Testis (tissue), 3 donors: ENCODE data around the gene RAD51. TPM values are rescaled to one million over a fixed set of nuclear protein-coding genes. Genes with fewer than 3 reads are reported as not detected.

ENCODE experiments used
- DNase-seq: peaks from one replicate; pipeline ENCODE4 v3.0.0-alpha.2; 2019
- H3K27ac ChIP-seq, 2 donors: fragments of 200-600 bp; sonication (generic); one replicate each; pipeline ENCODE4 v1.5.1; 2019
- H3K27me3 ChIP-seq: fragments of 200-600 bp; sonication (generic); one replicate; pipeline ENCODE4 v1.5.1; 2019
- H3K36me3 ChIP-seq: fragments of 200-600 bp; sonication (generic); one replicate; pipeline ENCODE4 v1.5.1; 2017; ENCODE audit warnings: low read depth; ENCODE audit errors: missing control alignments
- H3K4me1 ChIP-seq: fragments of 200-600 bp; sonication (generic); one replicate; pipeline ENCODE4 v1.5.1; 2019
- H3K4me3 ChIP-seq, 2 donors: fragments of 200-600 bp; sonication (generic); one replicate each; pipeline ENCODE4 v1.5.1; 2017 to 2019
- H3K9me3 ChIP-seq: fragments of 200-600 bp; sonication (generic); one replicate; pipeline ENCODE4 v1.5.1; 2017
- CTCF ChIP-seq, 3 experiments: fragments of 450-650 bp in 2 of 3; fragments of 200-600 bp in 1 of 3; sonication (generic) in 1 of 3; IDR thresholded peaks; one replicate each; pipeline ENCODE4 v1.5.1; 2016 to 2019; ENCODE audit warnings: antibody characterized with exemption in 3 of 3, mild to moderate bottlenecking in 2 of 3, moderate library complexity in 1 of 3
- POLR2A ChIP-seq: fragments of 450-650 bp; IDR thresholded peaks from one replicate; pipeline ENCODE4 v1.6.1; 2017; ENCODE audit warnings: antibody characterized with exemption, mild to moderate bottlenecking, moderate library complexity
- WGBS, 2 donors: methylation state at CpG; one replicate each; pipeline ENCODE4 v1.1.5; 2018; 5-methylcytosine and 5-hydroxymethylcytosine counted together
- intact Hi-C: fragments of 100-400 bp; cut with DNase I; formaldehyde crosslinking; loops from one replicate; pipeline ENCODE4 v1.15.1; 2023; ENCODE audit warnings: low total_unique reads
- polyA plus RNA-seq: library from polyadenylated mRNA; stranded (reverse); fragments of 350-450 nt; fragmentation: Illumina TruSeq; extraction: RNeasy Lipid Tissue Mini Kit (QIAGEN cat#74804); gene quantifications from one replicate; pipeline ENCODE4 v1.2.3, GENCODE V29; 2014; ENCODE audit warnings: low read depth, low replicate concordance; ENCODE audit not compliant: insufficient read depth
- total RNA-seq, 2 donors: library from RNA; depleted of rRNA; stranded (reverse); fragments of >200 nt; gene quantifications; one replicate each; pipeline ENCODE4 v1.2.3, GENCODE V29; 2016

Gene RAD51
- total and polyA plus RNA-seq, 3 donors from 2014 or later = 13.8 to 76.1 (median 16.9) TPM

DNA sequence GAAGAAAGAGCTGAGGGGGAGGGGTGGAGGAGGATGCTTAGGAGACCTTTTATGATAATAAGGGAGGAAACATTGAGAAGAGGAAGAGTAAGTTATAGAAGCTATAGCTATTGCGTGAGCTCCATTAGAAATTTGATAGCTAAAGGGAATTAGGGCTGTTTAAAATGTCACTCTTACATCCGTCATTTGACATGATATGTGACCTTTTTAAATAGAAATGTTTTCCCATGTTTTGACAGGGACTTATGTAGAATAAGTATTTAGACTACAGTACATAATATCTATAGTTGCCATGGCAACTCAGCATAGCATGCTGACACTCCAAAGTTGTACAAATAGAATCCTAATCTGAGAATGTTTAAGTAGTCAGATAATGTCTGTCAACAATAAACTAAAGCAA is 19.2 kb downstream of the RAD51 start:
- 50 to 95% methylated on average over 2 of the region's 2 CpGs for WGBS, 2 donors
- intact Hi-C loops = no loop called here

GRCh38 chr15:40716165-40716564 is 21.2 kb downstream of the RAD51 start:
- Histone ChIP-seq H3K27me3 (no peaks in the 10 kb centered on the region), H3K9me3 (no peaks in the 10 kb centered on the region), H3K27ac (no peak overlapping the region), H3K4me3 (no peak overlapping the region), H3K36me3 (no peaks in the 10 kb centered on the region), H3K4me1 (no peaks in the 10 kb centered on the region)
- no peak for DNase-seq
- WGBS, 2 donors = 94% methylated on average over 6 of the region's 6 CpGs
- TF ChIP-seq POLR2A (no peak), CTCF (IDR thresholded peaks at IDR 0.05) (no peak)
- intact Hi-C loops = no loop called here

More for the DNA sequence above, 19.2 kb downstream of the RAD51 start:
- no peak for TF ChIP-seq CTCF (IDR thresholded peaks at IDR 0.05)
- TF ChIP-seq POLR2A = no peak
- no peak for DNase-seq
- Histone ChIP-seq H3K27me3 (no peaks in the 10 kb centered on the region), H3K36me3 (no peaks in the 10 kb centered on the region), H3K9me3 (no peaks in the 10 kb centered on the region), H3K4me1 (no peaks in the 10 kb centered on the region), H3K27ac (no peak overlapping the region), H3K4me3 (no peak overlapping the region)

DNA sequence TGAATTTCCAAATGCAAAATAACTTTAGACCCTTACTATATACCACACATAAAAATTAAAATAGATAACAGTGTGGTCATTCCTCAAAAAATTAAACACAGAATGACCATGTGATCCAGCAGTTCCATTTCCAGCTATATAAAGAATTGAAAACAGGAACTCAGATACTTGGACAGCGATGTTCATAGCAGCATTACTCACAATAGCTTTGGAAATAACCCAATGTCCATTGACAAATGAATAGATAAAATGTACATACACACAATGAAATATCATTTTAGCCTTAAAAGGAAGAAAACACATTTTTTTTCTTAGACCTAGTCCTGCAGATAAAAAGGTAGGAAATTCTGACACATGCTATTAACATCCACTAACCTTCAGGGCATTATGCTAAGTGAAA is 26.7 kb downstream of the RAD51 start:
- Histone ChIP-seq H3K9me3 (no peaks in the 10 kb centered on the region), H3K4me1 (no peaks in the 10 kb centered on the region), H3K27ac (no peak overlapping the region), H3K36me3 (no peaks in the 10 kb centered on the region), H3K4me3 (no peak overlapping the region), H3K27me3 (no peaks in the 10 kb centered on the region)
- intact Hi-C loops = no loop called here
- 78 to 88% methylated on average over 1 of the region's 1 CpG for WGBS, 2 donors
- DNase-seq = no peak
- TF ChIP-seq POLR2A (no peak), CTCF (IDR thresholded peaks at IDR 0.05) (no peak)

GRCh38 chr15:40722354-40722753 is 27.4 kb downstream of the RAD51 start:
- Histone ChIP-seq H3K27me3 (no peaks in the 10 kb centered on the region), H3K4me3 (no peak overlapping the region), H3K27ac (no peak overlapping the region), H3K36me3 (no peaks in the 10 kb centered on the region), H3K4me1 (no peaks in the 10 kb centered on the region), H3K9me3 (no peaks in the 10 kb centered on the region)
- intact Hi-C loops = no loop called here
- 83 to 86% methylated on average over 4 of the region's 4 CpGs for WGBS, 2 donors
- TF ChIP-seq CTCF (IDR thresholded peaks at IDR 0.05) (no peak), POLR2A (no peak)
- no peak for DNase-seq

DNA sequence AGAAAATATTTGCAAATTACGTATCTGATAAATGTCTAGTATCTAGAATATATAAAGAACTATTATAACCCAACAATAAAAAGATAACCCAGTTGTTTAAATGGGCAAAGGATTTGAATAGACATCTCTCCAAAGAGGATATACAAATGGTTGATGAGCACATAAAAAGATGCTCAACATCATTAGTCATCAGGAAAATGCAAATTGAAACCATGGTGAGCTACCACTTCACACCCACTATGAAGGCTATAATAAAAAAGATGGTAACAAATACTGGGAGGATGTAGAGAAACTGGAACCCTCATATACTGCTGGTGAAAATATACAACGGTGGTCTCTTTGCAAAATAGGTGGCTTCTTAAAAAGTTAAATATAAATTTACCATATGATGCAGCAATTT is 28.0 kb downstream of the RAD51 start:
- H3K4me1 ChIP-seq = no peaks in the 10 kb centered on the region
- intact Hi-C loops = no loop called here
- no peak overlapping the region for H3K4me3 ChIP-seq
- DNase-seq = no peak
- no peak overlapping the region for H3K27ac ChIP-seq
- 82 to 85% methylated on average over 2 of the region's 2 CpGs for WGBS, 2 donors
- H3K36me3 ChIP-seq = no peaks in the 10 kb centered on the region
- H3K27me3 ChIP-seq = no peaks in the 10 kb centered on the region
- H3K9me3 ChIP-seq = no peaks in the 10 kb centered on the region
- no peak for TF ChIP-seq CTCF (IDR thresholded peaks at IDR 0.05)
- no peak for TF ChIP-seq POLR2A
